Measurements from ENCODE around the gene ZNF219. TPM values are rescaled to one million over a fixed set of nuclear protein-coding genes. Genes with fewer than 3 reads are reported as not detected.

Gene ZNF219
- polyA plus RNA-seq, 4 donors: 23.3 to 37.0 (median 26.5) TPM

DNA sequence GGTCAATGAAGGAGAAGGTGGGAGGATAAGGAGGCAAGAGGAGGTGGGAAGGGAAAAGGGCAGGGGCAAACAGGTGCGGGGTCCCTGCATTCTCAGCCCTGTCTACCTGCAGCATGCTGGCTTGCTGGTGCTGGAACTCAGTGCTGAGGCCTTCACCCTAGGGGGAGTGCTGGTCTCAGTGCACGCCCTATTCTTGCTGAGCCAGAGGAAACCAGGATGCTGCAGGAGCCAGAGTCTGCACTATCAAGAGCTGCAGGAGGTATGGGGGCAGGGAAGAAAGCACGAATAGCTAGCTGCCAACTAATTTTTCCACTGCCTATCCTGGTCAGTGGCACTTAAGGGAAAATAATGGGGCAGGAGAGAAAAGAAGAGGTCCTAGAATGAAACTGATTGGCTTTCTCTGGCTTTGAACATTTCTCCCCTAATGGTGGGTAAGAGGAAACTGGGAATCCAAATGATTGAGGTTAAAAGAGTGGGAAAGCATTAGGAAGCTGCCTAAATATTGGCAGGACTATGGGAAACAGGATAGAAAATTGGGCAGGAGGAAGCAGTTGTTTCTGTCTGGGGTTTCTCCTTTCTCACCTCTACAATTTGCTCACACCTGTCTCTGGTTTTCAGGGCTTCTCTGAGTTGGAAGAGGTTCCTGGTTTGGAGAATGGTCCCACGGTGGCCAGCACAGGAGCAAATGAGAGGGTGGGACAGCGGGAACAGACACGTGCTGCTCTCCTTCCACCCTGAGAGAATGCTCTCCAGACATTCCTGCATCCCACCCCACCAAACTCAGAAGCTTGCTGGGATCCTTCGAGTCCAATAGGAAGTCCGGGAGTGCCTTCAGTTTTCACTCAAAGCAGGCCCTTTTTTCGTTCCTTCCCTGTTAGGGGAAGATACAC, 4.3 kb upstream of the ZNF219 start:
- no peak for DNase-seq (ENCODE audit: low read depth in 4 of 4, low spot score in 3 of 4)

DNA sequence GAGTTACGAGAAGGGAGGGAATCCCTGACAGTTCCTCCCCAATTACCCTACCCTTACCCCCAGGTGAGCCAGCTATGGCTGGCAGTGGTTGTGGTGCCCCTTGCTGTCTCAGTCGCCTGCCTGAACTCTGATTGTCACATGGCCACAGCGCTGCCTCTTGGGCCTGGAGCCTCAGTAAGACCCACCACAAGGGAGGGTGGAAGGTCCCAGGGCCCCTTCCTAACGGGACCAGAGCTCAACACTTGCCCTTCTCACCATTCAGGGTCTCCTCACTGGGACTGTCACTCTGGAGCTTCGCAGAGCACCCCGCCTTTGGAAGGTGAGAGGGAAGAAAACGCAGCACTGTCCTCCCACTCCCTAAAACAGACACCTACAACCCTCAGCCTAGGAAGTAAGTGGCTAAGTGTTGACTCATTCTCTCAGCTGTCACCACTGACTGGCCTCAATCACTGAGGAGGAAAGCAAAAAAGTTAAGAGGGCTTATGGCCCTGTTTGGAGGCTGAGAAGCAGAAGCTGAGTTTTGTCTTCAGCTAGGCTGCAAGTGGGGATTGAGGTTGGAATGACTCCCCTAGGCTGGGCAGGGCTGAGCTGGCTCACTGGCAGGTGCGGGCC, 3.5 kb upstream of the ZNF219 start:
- no peak for DNase-seq (ENCODE audit: low read depth in 4 of 4, low spot score in 3 of 4)

DNA sequence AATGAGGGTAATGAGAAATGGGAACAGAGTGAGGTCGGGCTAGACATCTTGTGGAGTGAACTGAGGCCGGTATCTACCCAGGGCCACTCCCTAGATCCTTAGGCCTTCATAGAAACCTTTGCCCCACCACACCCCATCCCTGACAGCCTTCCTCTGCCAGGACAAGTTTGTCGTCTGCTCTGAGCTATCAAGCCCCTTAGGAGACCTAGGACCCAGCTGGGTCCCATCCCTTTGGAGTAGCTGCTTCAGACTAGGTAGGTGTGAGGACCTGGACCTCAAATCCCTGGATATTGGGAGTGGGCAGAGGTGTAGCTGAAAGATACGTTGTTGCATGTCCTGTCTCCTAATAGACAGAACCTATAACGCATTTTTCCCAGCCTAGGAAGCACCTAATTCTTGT, 2.5 kb upstream of the ZNF219 start, which contains the start of gene TMEM253:
Gene TMEM253 (plus strand): TSS at position 136 of the 400 bp plus-strand sequence. CDS start 278 bp downstream, outside the sequence.
- no peak for DNase-seq (ENCODE audit: low read depth in 4 of 4, low spot score in 3 of 4)

DNA sequence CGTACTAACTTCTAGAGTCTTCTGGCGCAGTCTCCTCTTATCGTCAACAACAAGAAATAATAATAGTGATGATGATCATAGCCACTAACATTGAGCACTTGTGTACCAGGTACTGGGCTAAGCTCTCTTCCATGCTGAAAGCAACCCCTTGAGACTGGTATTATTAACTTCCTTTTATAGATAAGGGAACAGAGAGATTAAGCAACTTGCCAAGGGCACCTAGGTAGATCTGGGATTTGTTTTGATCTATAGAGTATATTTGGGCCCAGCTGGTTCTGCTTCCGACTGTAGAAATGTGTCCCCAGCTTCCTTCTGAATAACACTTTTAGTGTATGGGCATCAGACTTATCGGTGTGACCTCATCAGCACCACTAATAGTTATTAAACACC, 1.1 kb upstream of the ZNF219 start:
- no peak for DNase-seq (ENCODE audit: low read depth in 4 of 4, low spot score in 3 of 4)

DNA sequence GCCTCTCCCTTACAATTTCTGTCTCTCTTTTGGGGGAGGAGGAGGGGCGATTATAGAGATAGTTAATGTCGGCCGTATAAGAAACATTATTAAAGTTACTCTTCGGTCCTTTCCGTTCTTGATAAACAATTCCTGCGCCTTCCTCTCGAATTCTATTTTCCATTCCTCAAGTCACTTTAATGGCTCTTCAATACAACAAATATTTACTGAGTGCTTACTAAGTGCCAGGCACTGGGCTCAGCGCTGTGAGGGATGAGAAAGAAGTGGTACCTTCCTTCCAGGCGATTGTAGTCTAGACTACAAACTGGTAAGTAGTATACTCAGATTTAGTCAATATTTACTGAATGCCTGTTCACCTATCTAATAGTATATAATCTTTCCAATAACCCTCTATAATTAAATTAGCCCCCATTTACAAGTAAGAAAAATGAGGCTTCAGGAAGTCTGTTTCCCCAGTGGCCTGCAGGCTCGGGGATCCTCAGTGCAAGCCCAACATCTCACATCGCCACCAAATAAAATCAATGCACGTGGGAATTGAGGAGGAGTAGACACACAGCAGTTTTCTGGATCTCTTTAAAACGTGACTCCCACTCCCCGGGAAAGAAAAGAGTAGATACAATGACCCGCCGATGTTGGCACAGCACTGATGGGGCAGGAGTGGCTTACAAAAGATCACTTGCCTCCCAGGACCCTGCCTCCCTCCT, 589 bp upstream of the ZNF219 start:
- DNase-seq (ENCODE audit: low read depth in 4 of 4, low spot score in 3 of 4): no peak

DNA sequence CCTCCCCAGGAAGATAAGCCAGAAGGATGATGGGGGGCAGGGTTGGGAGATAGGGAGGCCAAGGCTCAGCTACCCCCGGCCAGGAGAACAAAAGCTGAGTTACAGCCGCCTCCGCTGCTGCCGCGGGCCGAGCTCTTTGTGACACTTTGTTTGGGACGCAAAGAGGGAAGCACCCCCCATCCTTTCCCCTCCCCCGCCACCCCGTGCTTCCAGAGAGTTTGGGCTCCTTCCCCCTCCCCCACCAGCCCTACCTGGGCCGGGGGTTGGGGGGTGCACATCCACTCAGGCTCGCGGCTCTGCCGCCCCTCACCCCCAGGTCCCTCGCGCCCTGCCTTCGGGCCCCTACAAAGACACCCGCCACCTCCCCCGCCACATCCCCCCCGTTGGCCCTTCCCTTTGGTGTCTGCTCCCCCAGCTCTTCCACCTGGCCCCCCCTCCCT, 799 bp downstream of the ZNF219 start:
- no peak for DNase-seq (ENCODE audit: low read depth in 4 of 4, low spot score in 3 of 4)

DNA sequence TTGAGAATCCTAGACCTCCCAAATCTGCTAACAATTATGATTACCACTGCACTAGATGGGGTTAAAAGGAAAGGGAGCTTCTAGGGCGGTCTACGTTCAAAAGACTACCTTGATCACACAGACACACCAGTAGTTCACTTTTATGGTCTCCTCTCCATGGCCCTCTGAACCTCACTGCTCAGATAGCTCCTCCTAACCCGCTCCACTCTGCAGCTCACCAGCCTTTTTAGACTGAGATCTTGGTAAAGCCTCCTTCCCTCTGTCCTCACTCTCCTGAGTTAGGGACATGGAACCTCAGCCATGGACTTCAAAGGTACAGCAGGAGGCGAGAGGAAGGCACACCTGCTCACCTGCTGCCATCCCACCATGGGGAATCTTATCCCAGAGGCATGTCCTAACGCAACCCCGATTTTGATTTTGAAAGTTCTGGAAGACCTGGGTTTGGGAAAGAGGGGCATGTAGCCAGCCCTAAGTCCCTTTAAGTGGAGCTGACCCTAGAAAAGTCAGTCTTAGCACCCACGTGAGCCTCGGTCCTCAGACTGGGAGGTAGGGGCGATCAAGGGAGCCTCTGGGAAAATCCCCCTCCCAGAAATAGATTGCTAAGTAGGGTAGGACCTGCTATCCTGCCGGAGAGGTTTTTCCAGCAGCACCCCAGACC, 1.3 kb downstream of the ZNF219 start:
- DNase-seq (ENCODE audit: low read depth in 4 of 4, low spot score in 3 of 4): no peak

DNA sequence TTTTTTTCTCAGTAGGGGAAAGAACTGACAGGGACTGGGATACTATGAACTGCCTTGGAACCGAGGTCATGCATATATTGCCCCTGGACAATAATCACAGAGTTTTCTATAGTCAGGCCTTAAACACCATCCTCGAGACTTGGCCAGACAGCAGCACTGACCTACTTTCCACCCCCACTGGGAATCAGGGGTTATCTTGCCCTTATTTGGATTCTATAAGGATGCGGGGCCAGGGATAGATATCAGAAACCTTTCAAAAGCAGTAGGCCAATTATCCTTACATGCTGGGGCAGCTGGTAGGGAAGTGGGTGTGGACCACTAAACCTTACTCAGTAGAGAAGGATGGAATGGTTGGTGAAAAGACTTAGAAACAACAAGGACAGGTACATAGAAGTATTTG, 2.0 kb downstream of the ZNF219 start:
- DNase-seq (ENCODE audit: low read depth in 4 of 4, low spot score in 3 of 4): no peak

DNA sequence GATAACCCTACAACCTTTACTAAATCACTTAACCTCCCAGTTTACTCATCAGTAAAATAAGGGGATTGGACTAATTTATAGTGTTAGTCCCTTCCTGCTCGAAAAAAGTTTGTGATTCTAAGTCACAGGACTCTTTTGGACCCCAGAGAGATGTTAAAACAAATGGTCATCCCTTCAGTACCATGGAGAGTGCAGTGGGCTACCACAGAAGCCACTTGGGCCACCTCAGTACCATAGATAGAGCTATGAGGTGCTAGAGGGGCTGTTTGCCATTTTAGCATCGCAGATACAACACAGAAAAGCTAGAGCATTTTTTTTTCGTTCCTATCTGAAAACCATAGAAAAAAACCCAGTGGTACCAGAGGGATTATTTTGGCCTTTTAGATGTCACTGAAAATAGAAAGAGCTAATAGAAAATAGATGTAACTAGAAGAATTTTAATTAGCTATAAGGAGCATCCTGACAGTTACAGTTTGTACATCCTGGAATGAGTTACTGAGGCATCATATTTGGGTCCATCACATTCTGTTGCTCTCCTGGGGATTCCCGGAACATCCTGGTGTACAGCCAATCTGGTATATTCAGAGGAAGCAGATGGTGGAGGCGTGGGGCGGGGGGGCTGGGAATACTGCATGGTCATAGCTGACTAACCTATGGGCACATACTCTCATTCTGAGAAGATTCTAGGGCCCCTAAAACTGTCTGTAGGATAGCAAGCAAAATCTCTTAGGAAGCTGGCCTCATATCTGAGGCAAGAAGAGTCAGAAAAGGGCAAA, 2.8 kb downstream of the ZNF219 start:
- DNase-seq (ENCODE audit: low read depth in 4 of 4, low spot score in 3 of 4): no peak

DNA sequence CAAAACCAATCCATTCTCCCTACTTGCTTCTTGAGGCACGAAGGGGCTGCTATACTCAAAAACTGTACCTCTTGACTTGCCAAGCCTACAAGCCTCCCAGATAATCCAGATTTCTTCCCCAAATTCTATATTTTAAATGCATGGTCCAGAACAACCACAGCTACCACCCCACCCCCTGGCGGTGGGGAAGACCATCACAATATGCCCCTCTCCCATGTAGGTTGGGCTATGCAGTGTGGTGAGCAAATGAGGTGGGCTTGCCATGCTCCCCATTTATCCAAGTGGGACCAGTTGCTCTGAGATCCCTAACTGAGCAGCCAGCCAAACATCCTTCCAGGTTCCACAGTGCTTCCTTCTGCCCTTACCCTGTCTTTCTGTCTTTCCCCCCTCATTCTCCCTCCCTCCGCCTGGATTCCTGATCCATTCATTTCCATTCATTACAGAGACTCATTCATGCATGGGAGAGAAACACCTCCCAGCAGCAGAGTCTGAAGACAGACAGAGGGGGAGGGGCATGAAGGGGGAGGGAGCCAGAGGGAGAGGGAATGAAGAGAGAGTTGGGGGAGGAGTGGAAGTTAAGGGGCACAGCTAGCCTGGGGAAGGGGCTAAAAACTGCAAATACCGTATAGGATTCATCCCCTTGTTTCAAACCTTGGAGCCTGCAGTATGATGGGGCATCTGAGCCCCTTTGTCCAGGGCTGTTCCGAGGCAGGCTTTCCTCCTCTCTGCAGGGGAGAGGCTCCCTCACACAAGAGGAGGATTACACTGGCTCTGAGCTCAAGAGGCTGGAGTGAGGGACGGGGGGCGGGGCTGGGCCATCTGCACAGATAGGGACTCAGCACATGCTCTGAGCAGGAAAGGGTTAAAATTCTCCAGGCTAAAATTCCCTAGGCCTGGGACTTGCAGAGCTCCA, 4.4 kb downstream of the ZNF219 start:
- DNase-seq (ENCODE audit: low read depth in 4 of 4, low spot score in 3 of 4): no peak

DNA sequence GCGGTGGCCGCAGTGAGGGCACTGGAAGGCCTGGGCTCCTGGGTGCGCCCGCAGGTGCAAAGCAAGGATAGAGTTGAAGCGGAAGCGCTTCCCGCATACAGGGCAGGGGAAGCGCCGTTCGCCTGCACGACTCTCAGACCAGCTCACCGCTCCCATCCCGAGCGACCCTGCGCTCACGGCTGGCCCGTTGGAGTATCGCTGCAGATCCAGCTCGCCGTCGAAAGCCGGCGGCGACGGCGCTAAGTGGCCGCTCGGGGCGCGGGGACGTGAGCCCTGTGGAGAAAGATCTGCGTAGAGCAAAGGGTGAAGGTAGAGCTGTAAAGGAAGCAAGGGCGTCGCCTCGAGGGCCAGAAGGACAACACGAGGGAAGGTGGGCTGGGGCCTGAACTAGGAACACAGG, 5.4 kb downstream of the ZNF219 start:
- no peak for DNase-seq (ENCODE audit: low read depth in 4 of 4, low spot score in 3 of 4)

DNA sequence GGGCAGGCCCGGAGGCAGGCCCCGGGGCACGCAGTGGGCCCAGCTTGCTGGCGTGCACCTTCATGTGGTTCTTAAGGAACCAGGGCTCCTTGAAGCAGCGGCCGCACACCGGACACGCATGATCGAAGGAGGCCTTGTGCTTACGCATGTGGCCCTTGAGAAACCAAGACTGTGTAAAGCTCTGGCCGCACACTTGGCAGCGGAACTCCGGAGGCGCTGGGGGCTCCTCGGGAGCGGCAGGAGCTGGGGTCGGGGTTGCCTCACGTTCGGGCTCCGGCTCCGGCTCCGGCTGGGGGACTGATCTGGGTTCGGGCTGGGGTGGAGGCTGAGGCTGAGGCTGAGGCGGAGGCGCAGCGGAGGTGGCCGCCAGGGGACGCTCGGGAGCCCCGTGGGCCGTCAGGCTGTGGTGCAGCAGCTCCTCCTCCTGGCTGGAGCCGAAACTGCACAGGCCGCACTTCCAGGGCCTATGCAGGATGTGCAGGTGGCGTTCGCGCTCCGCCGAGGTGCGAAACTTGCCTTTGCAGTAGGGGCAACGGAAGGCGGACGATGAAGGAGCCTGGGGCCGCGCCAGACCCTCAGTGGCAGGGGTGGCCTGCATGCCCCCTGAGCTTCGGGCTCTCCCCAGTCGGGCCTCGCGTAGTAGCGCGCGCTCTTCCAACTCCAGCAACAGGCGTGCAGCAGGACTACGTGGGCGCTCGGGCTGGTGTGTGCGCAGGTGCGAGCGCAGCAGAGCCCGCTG, 6.0 kb downstream of the ZNF219 start:
- DNase-seq (ENCODE audit: low read depth in 4 of 4, low spot score in 3 of 4): no peak

DNA sequence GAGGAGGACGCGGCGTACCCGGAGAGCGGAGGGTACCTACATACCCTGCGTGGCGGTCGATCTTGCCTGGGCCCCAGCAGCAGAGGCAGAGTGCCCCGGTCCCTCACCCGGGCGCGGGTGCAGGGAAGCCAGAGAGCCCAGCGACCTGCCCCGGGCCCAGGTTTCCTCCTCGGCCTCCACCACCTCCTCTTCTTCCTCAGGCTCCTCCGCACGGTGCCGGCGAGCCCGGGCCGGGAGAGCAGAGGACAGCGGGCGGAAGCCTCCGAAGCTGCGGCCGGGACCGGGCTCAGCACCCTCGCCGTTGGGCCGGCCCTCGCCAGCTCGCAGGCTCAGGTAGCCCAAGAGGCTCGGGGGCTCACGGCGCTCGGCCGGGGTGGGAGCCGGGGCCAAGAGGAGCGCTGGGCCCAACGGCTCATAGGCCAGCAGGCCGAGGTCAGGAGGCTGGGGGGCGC, 6.6 kb downstream of the ZNF219 start:
- no peak for DNase-seq (ENCODE audit: low read depth in 4 of 4, low spot score in 3 of 4)

DNA sequence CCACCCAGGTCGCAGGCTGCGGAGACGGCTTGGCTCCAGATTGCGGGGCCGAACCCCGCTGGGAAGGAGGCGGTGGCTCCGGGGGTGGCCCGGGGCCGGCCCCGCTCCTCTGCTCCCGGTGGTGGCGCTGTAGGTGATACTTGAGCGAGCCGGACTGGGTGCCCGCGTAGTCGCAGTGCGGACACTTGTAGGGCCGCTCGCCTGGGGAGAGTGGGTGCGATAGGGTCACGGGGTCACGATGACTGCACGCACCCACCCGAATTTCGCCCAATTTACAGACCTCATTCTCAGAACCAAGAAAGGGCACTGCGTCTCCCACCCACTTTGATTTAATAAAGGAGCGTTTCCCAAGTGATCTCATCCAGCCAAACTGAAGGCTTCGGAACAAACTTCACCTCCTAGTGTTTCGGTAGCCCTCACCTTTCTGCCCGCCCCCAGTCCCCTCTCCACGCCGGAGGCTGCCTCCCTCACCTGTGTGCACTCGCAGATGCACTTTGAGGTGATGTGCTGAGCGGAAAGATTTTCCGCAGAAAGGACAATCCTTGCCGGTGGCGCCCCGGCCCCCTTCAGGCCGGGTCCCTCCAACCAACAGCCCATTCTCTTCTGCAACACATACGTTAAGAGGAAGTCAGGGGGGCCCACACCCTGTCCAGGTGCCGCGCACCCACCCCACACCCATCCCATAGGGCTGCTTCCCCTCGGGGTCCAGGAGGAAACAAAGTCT, 7.4 kb downstream of the ZNF219 start:
- DNase-seq (ENCODE audit: low read depth in 4 of 4, low spot score in 3 of 4): no peak

DNA sequence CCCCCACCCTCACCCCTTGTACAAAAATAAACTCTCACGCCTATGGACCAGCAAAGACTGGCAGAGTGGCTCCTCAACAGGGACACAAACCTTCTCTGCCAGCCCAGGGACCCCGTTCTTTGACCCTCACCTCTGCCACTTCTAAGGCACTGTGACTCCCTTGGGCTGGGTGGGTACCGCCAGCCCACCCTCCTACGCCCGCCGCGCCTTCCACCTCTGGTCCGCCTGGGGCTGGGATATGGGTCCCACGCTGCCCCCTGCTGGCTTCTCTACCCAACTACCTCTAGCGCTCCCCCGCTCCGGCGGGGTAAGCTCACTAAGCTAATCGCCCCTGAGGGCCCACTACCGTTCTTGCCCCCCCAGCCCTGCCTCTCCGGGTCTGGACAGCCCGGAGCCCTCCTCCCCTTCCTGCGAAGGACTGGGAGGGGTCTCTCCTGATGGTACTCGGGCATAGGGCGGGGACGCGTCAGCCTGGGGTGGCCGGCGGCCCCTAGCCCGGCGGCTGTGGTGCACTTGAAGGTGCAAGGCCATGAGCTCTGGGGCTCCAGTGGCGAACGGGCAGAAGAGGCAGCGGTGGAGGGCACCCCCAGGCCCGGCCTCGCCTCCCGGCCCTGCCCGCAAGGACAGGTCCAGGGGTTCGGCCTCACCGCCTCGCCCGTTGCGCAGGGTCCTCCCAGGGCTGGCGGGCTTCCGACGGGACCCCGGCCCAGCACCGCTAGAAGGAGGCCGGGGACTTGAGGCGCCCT, 8.1 kb downstream of the ZNF219 start:
- DNase-seq (ENCODE audit: low read depth in 4 of 4, low spot score in 3 of 4): no peak

DNA sequence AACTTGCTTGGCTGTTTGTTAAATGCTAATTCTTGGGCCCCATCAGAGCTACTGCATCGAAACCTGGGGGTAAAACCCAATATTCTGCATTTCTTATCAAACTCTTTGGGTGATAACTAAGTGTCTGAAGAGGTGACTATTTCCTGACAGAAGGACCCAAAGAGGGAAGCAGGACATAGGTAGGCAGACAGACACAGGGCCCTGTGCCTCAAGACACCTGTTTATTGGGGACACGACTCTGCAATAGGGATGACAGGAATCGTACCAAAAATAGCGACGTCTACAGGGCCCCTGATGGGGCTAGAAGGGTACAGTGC, 8.6 kb downstream of the ZNF219 start:
- no peak for DNase-seq (ENCODE audit: low read depth in 4 of 4, low spot score in 3 of 4)

DNA sequence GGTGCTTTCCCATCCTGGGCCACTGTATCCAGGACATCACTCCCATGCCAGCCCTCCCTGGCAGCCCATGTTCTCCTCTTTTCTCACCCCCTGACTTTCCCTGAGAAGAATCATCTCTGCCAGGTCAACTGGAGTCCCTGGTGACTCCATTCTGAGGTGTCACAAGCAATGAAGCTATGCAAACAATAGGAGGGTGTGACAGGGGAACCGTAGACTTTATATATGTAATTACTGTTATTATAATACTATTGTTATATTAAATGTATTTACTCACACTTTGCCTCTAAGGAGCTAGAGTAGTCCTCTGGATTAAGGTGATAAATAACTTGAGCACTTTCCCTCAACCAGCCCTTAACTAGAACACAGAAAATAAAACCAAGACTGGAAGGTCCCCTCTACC, 9.2 kb downstream of the ZNF219 start:
- DNase-seq (ENCODE audit: low read depth in 4 of 4, low spot score in 3 of 4): no peak

All from right renal pelvis (tissue), 4 donors.